Esophagus muscularis mucosa (tissue), 4 donors: ENCODE results near the gene GADD45G.

Experiments used
- CTCF ChIP-seq, 3 experiments: fragments of 200-600 bp in 2 of 3; fragments of 450-650 bp in 1 of 3; sonication (generic) in 2 of 3; IDR thresholded peaks; one replicate each; pipeline ENCODE4 v1.5.1; 2017 to 2019; ENCODE audit warnings: antibody characterized with exemption in 3 of 3, mild to moderate bottlenecking in 2 of 3, moderate library complexity in 1 of 3
- EP300 ChIP-seq: sonication (generic); formaldehyde crosslinking; IDR thresholded peaks from one replicate; pipeline ENCODE4 v1.6.1; 2017; ENCODE audit warnings: antibody characterized with exemption
- POLR2AphosphoS5 ChIP-seq, 2 donors: sonication (generic); formaldehyde crosslinking; IDR thresholded peaks; one replicate each; pipeline ENCODE4 v1.6.1; 2017; ENCODE audit warnings: antibody characterized with exemption in 2 of 2

- TF ChIP-seq CTCF (IDR thresholded peaks at IDR 0.05) = no peak
- no peak for TF ChIP-seq POLR2AphosphoS5 (IDR thresholded peaks at IDR 0.05)
- no peak for TF ChIP-seq EP300
Measured at GRCh38 chr9:89629081-89629976, 24.5 kb downstream of the GADD45G start.
